C4-2B (cell line): Measurements from ENCODE around the gene TMEM269.
"Not testable (repeated sequence)": the region's sequence is repeated elsewhere in the genome, so short reads cannot be mapped to it uniquely, and the experiment has no call there.

Source experiments
- H3K27ac ChIP-seq: fragments of 450-650 bp; 2 replicates; pipeline ENCODE4 v1.5.1; 2017
- CTCF ChIP-seq: fragments of 450-650 bp; conservative IDR thresholded peaks from 2 replicates; pipeline ENCODE4 v1.5.1; 2017; ENCODE audit warnings: mild to moderate bottlenecking
- ZFX ChIP-seq: fragments of 450-650 bp; IDR thresholded peaks from 2 replicates; pipeline ENCODE4 v1.6.1; 2017

The TMEM269 gene

GRCh38 chr1:42748461-42749410 lies 36.1 kb upstream of the TMEM269 start:
- TF ChIP-seq ZFX (no peak), CTCF (no peak)

DNA sequence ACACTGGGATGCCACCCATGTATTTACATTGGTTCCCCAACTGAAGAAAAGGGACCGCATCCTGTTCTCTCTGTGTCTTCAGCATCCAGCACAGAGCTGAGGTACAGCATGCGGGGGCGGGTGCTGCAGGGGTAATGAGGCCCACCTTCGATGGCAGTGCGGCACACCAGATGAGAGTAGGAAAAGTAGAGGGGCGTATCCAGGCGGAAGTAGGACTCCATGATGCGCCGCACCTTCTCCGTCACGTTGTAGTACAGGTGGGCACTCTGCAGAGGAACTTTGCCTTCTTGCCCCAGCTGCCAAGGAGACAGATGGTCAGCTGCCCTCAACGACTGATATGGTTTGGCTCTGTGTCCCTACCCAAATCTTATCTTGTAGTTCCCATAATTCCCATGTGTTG lies 34.8 kb upstream of the TMEM269 start:
- no peak for TF ChIP-seq ZFX
- TF ChIP-seq CTCF = no peak
- no peak overlapping the region for H3K27ac ChIP-seq

More at GRCh38 chr1:42748461-42749410, 36.1 kb upstream of the TMEM269 start:
- no peak overlapping the region for H3K27ac ChIP-seq

- not testable (repeated sequence) for H3K27ac ChIP-seq
These were observed 33.2 kb upstream of the TMEM269 start for GRCh38 chr1:42751511-42752070.

DNA sequence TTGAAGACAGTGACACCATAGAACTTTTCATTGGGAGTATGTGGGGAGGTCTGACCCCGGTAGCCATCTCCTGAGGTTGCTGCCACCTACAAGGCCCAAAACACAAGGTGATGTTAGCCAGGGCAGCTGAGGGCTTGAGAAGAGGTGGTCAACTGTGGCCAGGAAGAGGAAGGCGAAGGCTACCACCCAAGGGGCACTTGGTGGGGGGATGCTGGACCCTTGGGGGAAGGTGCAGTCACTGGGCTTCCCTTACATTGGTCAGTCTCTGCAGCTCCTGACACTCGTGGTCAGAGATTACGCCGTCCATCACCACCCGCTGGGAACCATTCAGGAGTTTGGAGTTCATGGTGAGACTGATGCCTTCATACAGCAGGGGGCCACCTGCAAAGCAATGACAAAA lies 32.5 kb upstream of the TMEM269 start:
- no peak overlapping the region for H3K27ac ChIP-seq
- no peak for TF ChIP-seq CTCF
- no peak for TF ChIP-seq ZFX

DNA sequence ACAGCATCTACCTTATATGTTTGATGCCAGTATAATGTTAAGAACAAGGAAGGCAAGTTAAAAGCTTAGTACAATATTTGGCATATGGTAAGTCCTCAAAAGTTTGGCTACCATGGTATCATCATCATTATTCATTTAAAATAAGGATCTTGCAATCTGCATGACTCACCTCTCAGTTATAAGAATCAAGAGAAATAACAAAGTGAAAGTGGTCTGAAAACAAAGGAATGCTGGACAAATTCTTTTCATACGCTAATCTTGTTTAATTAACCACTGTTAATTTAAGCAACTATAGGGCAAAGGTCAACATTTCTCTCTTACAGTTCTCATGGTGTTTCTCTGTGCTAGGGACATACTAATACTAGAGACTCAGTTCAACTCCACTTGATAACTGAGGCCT lies 31.7 kb upstream of the TMEM269 start:
- no peak overlapping the region for H3K27ac ChIP-seq
- TF ChIP-seq CTCF (no peak), ZFX (no peak)

DNA sequence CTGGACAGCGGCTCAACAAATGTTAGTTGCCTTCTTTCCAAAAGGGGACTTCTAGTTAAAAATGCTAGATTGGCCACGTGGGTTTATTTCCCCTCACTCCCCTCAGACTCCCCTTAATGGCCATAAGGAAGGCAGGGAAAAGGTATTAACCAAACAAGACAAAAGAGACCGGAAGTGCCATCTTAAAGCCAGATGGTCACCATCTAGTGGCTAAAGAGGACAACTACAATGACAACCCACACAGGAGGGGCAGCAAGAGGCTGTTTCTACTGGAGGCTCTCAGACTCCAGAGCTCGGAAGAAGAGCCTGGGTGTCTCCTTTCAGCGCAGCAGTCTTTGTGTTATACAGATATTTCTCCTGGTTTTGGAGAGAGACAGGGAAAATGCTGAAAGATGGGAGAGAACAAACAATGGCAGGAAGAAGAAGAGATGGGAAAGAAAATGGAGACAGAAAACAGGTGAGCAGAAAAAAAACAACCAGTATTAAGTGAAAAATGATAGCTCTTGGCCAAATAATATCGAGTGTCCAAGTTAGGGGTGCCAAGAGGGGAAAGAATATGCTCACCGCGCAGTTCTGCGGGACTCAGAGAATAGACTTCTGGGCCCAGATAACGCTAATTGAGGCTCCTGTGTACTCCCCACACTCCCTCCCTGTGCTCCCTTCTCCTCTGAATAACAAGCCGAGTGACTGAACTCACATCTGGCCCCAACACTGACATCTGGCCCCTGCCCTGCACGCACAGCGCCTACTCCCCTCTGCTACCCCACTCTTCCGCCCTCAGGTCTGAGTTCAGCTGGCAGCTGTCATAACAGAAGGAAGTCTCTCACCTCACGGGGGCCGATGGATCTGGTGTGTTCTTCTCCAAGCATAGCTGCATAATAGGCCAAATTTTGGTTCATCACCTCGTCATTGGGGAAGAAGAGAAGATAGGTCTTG lies 27.6 kb upstream of the TMEM269 start:
- H3K27ac ChIP-seq = no peak overlapping the region
- TF ChIP-seq CTCF (peak; percentile 90), ZFX (no peak)

- H3K27ac ChIP-seq = no peak overlapping the region
- no peak for TF ChIP-seq ZFX
- TF ChIP-seq CTCF = no peak
These were observed 26.9 kb upstream of the TMEM269 start for GRCh38 chr1:42757892-42758275.
